LNCaP clone FGC (cell line): Measurements from ENCODE around the gene WIPI1.

Experiments
- DNase-seq: peaks from one replicate; pipeline ENCODE4 v3.0.0-alpha.2; 2011; ENCODE audit warnings: low read depth
- H3K4me3 ChIP-seq: 2 replicates; pipeline ENCODE4 v1.5.1; 2011; ENCODE audit warnings: mild to moderate bottlenecking, low read depth, low read length, control low read depth
- TF ChIP-seq, protein P1 (sequence below): IDR thresholded peaks from 2 replicates; pipeline ENCODE4 v1.5.1; 2012; ENCODE audit warnings: mild to moderate bottlenecking; ENCODE audit not compliant: control insufficient read depth, insufficient read depth; ENCODE audit errors: extremely low read depth

Gene WIPI1

DNA sequence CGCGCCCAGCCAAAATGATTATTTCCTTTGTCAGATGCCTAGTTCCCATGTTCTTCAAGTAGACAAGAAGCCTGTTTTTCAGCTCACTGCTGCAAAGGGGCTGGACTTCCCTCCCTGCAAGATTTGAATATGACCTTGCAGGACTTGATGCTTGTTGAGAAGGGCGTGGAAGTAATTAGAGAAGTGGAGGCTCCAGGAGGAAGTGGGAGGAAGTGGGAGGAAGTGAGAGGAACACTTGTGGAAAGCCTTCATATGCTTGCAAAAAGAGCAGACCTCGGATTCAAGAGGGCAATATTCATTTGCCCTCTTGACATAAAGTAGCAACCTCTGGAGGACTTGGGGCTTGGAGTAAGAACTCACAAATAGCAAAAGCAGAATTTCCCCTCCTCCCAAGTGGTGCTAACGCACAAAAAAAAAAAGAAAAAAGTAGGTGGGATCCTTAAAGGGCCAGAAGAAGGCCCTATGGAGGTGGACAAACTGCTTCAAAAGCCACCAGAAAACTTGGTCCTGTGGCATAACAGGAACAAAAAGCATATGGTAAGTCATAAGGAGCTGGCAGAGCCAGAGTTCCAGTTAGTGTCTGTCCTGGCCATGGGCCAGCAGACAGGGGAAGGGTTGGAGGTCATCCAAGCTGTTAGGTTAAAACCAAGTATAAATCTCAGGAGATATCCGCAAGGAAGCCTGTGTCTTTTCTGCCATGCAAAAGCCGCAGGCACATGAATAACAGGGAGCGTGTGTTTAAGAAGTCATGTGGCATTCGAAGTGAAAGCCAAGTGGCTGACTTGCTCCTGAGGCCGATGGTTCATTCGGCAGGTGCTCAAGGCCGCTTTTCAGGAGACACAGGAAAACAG, 34.3 kb upstream of the WIPI1 start:
- TF ChIP-seq, protein P1, sequence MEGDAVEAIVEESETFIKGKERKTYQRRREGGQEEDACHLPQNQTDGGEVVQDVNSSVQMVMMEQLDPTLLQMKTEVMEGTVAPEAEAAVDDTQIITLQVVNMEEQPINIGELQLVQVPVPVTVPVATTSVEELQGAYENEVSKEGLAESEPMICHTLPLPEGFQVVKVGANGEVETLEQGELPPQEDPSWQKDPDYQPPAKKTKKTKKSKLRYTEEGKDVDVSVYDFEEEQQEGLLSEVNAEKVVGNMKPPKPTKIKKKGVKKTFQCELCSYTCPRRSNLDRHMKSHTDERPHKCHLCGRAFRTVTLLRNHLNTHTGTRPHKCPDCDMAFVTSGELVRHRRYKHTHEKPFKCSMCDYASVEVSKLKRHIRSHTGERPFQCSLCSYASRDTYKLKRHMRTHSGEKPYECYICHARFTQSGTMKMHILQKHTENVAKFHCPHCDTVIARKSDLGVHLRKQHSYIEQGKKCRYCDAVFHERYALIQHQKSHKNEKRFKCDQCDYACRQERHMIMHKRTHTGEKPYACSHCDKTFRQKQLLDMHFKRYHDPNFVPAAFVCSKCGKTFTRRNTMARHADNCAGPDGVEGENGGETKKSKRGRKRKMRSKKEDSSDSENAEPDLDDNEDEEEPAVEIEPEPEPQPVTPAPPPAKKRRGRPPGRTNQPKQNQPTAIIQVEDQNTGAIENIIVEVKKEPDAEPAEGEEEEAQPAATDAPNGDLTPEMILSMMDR, result no peak
- no peak for DNase-seq

DNA sequence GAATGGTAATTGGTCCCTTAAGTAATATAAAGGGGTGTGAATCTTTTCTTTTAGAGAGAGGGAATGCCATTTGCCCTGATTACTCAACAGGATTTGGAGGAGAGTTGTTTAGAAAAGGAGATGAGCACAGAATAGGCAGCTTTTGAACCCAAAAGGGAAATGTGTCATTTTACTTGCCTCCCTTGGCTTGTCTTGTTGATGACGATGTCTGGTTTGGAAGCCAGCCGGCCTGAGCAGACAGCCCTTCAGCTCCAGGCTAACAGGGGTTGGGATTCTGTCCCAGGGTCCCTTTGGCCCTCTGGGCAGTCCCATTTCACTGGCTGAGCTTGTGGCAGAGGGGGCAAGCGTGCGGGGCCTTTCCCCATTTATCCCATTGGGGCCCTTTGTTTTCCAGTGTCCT, 32.6 kb upstream of the WIPI1 start:
- no peak overlapping the region for H3K4me3 ChIP-seq
- DNase-seq, result no peak
- TF ChIP-seq, protein P1, result no peak

More for the DNA sequence above, 34.3 kb upstream of the WIPI1 start:
- no peak overlapping the region for H3K4me3 ChIP-seq

DNA sequence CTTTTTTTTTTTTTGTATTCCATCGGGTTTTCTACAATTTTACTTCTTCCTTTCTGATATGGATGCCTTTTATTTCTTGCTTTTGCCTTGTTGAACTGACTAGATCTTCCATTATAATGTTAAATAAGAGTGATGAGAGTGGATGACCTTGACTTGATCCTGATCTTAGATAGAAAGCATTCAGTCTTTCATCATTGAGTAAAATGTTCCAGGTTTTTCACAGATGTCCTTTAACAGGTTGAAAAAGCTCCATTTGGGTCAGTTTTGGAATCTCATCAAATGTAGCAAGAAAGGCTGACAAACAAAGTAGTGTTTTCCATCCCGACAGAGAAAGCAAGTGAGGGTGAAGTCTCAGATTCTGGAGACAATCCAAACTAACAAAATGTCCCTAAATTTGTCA, 27.2 kb upstream of the WIPI1 start:
- H3K4me3 ChIP-seq, result no peak overlapping the region
- TF ChIP-seq, protein P1, result no peak
- no peak for DNase-seq

DNA sequence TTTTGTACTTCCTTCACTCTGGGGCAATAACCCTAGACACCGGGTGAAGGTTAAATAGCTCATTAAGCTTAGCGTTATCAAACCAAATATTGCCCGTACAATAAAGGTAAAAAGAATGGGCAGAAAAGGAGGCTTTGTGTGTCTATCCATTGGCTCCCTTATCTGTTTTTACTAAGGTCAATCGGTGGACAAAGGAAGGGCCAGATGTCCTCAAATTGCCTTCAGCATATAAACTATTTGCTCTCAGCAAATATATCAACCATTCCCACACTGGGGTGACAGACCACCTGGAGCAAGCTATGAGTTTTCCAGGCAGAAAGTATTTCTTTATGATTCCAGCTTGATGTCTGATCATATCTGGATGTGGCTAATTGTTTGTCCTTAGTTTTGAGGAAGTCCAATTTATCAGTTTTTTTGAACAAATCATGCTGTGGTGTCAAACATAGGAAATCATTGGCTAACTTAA, 25.3 kb upstream of the WIPI1 start:
- no peak for DNase-seq
- no peak overlapping the region for H3K4me3 ChIP-seq
- TF ChIP-seq, protein P1, result no peak

DNA sequence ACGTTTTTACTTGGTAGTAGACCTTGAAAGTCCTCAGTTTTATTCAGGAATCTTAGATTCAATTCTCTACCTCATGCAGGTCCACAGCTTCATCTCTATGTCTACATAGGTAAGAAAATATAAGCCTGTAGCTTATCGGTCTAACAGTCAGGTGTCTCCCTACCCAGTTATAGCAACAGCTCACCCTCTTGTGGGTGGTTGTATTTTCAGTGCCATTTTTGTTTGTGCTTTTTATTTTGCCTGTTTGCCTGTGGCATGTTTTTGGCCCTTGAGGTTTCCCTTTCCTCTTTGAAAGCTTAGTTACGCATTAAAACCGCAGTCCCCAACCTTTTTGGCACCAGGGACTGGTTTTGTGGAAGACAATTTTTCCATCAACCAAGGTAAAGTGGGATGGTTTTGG, 23.6 kb upstream of the WIPI1 start:
- TF ChIP-seq, protein P1, result no peak
- no peak overlapping the region for H3K4me3 ChIP-seq
- DNase-seq, result no peak

DNA sequence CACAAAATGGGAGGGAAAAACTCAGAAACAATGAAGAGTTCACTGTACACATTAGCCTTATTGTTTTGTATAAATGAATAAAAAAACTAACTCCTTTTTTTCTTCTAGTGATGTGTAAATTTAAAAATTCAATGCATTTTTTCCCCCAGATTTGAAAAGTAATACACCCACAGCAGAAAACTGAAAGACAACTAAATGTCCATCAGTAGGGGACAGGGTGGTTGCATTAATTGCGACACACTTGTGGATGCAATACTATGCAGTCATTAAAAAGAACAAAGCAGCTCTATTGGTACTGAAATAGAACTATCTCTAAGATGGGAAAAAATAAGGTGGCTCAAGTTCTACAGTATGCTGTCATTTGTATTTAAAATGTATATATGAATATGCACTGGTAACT, 13.7 kb upstream of the WIPI1 start:
- DNase-seq, result no peak
- H3K4me3 ChIP-seq, result no peak overlapping the region
- TF ChIP-seq, protein P1, result no peak

DNA sequence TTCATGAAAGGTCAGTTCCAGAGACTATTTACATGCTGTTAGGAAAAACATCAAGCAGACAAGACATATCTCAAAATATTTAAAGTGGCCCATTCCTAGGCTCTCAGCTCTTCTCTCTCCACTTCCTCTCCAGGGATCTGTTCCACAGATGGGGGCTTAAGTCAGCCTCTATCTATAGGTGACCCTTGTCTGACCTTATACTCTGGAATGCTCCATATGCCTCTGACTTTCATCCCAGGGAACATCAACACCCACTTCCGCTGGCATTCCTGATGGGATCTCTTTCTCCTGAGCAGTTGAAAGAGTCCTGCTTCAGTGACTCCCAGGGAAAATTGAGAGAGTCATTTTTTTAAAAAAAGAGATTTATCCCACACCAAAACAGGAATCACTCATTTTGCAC, 11.5 kb upstream of the WIPI1 start:
- no peak for DNase-seq
- TF ChIP-seq, protein P1, result no peak
- no peak overlapping the region for H3K4me3 ChIP-seq
